Measurements from ENCODE around the gene SIGMAR1.

GRCh38 chr9:34591917-34592866 lies 45.4 kb downstream of the SIGMAR1 start:
- no peak for TF ChIP-seq HDAC6 (IDR thresholded peaks at IDR 0.05; ENCODE audit: low read depth, low read length)
- TF ChIP-seq CREB1 (IDR thresholded peaks at IDR 0.05) = no peak
- TF ChIP-seq, protein P1, sequence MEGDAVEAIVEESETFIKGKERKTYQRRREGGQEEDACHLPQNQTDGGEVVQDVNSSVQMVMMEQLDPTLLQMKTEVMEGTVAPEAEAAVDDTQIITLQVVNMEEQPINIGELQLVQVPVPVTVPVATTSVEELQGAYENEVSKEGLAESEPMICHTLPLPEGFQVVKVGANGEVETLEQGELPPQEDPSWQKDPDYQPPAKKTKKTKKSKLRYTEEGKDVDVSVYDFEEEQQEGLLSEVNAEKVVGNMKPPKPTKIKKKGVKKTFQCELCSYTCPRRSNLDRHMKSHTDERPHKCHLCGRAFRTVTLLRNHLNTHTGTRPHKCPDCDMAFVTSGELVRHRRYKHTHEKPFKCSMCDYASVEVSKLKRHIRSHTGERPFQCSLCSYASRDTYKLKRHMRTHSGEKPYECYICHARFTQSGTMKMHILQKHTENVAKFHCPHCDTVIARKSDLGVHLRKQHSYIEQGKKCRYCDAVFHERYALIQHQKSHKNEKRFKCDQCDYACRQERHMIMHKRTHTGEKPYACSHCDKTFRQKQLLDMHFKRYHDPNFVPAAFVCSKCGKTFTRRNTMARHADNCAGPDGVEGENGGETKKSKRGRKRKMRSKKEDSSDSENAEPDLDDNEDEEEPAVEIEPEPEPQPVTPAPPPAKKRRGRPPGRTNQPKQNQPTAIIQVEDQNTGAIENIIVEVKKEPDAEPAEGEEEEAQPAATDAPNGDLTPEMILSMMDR (IDR thresholded peaks at IDR 0.05; ENCODE audit: control extremely low read depth in 1 of 3, insufficient read depth in 1 of 3, low read depth in 1 of 3, low read length in 3 of 3) = no peak
- TF ChIP-seq TBP (IDR thresholded peaks at IDR 0.05; ENCODE audit: low read depth, low read length) = no peak
- TF ChIP-seq MAX (IDR thresholded peaks at IDR 0.05) = no peak
- TF ChIP-seq EZH2 (IDR thresholded peaks at IDR 0.05; ENCODE audit: low read depth, low read length, severe bottlenecking) = no peak
- TF ChIP-seq, protein P2, sequence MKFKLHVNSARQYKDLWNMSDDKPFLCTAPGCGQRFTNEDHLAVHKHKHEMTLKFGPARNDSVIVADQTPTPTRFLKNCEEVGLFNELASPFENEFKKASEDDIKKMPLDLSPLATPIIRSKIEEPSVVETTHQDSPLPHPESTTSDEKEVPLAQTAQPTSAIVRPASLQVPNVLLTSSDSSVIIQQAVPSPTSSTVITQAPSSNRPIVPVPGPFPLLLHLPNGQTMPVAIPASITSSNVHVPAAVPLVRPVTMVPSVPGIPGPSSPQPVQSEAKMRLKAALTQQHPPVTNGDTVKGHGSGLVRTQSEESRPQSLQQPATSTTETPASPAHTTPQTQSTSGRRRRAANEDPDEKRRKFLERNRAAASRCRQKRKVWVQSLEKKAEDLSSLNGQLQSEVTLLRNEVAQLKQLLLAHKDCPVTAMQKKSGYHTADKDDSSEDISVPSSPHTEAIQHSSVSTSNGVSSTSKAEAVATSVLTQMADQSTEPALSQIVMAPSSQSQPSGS (IDR thresholded peaks at IDR 0.05; ENCODE audit: low read length) = no peak
- no peak for TF ChIP-seq TCF12 (IDR thresholded peaks at IDR 0.05; ENCODE audit: low read depth, low read length)
- TF ChIP-seq POLR2AphosphoS5 (IDR thresholded peaks at IDR 0.05; ENCODE audit: low read depth, low read length) = no peak
- no peak for TF ChIP-seq POU5F1 (IDR thresholded peaks at IDR 0.05; ENCODE audit: low read depth, low read length)
